Amniotic epithelial cell (primary cell): ENCODE data around the gene ANGPTL7.

ENCODE experiments used
- DNase-seq: peaks from one replicate; pipeline ENCODE4 v3.0.0-alpha.2; 2010; ENCODE audit warnings: low read depth

ANGPTL7 gene

GRCh38 chr1:11207898-11208611 lies 18.9 kb downstream of the ANGPTL7 start:
- no peak for DNase-seq

GRCh38 chr1:11211461-11211860 lies 22.3 kb downstream of the ANGPTL7 start:
- no peak for DNase-seq

- no peak for DNase-seq
Measured at GRCh38 chr1:11211925-11212587, 22.9 kb downstream of the ANGPTL7 start.

- DNase-seq: no peak
Measured at GRCh38 chr1:11214698-11215380, 25.7 kb downstream of the ANGPTL7 start.

- DNase-seq: no peak
Measured at GRCh38 chr1:11215381-11216005, 26.3 kb downstream of the ANGPTL7 start.

- DNase-seq: no peak
Measured at GRCh38 chr1:11216074-11216473, 26.9 kb downstream of the ANGPTL7 start.

- peak; percentile 52 for DNase-seq
Measured at GRCh38 chr1:11227106-11228077, 38.2 kb downstream of the ANGPTL7 start.

- DNase-seq: no peak
Measured at GRCh38 chr1:11229203-11229602, 40.0 kb downstream of the ANGPTL7 start.

- DNase-seq: no peak
Measured at GRCh38 chr1:11233208-11233607, 44.1 kb downstream of the ANGPTL7 start.

GRCh38 chr1:11237356-11237755 lies 48.2 kb downstream of the ANGPTL7 start:
- no peak for DNase-seq

GRCh38 chr1:11238311-11238710 lies 49.2 kb downstream of the ANGPTL7 start:
- DNase-seq: no peak

GRCh38 chr1:11245248-11245647 lies 56.1 kb downstream of the ANGPTL7 start:
- DNase-seq: no peak
